Loucy (cell line): ENCODE results near the gene SAP30L.

ENCODE experiments used
- CTCF ChIP-seq: fragments of 200-600 bp; sonication (generic); conservative IDR thresholded peaks from 2 replicates; pipeline ENCODE4 v1.5.1; 2014; ENCODE audit warnings: mild to moderate bottlenecking, antibody characterized with exemption, low read length
- EZH2phosphoT487 ChIP-seq: fragments of 200-600 bp; IDR thresholded peaks from 2 replicates; pipeline ENCODE4 v1.6.1; 2018; ENCODE audit warnings: antibody characterized with exemption, mild to moderate bottlenecking, moderate library complexity, borderline replicate concordance

- no peak for TF ChIP-seq CTCF
- TF ChIP-seq EZH2phosphoT487, result no peak
Measured at GRCh38 chr5:154480847-154481246, 35.0 kb downstream of the SAP30L start.
